Hepatocyte (in vitro differentiated cells): ENCODE results near the gene MTAP.

Experiments
- CTCF ChIP-seq: fragments of 200-600 bp; sonication (generic); IDR thresholded peaks from 2 replicates; pipeline ENCODE4 v1.5.1; 2016; ENCODE audit warnings: antibody characterized with exemption, mild to moderate bottlenecking; ENCODE audit not compliant: poor library complexity
- EZH2phosphoT487 ChIP-seq: fragments of 200-600 bp; sonication (generic); IDR thresholded peaks from one replicate; pipeline ENCODE4 v1.6.1; 2018; ENCODE audit warnings: antibody characterized with exemption, mild to moderate bottlenecking, low read depth, moderate library complexity; ENCODE audit not compliant: unreplicated experiment, severe bottlenecking

GRCh38 chr9:21828853-21829410, 26.5 kb downstream of the MTAP start:
- TF ChIP-seq CTCF (no peak), EZH2phosphoT487 (no peak)
